ENCODE data around the gene HLF. TPM values are rescaled to one million over a fixed set of nuclear protein-coding genes. Genes with fewer than 3 reads are reported as not detected.

HLF gene
- polyA plus RNA-seq, 3 donors: not detected

DNA sequence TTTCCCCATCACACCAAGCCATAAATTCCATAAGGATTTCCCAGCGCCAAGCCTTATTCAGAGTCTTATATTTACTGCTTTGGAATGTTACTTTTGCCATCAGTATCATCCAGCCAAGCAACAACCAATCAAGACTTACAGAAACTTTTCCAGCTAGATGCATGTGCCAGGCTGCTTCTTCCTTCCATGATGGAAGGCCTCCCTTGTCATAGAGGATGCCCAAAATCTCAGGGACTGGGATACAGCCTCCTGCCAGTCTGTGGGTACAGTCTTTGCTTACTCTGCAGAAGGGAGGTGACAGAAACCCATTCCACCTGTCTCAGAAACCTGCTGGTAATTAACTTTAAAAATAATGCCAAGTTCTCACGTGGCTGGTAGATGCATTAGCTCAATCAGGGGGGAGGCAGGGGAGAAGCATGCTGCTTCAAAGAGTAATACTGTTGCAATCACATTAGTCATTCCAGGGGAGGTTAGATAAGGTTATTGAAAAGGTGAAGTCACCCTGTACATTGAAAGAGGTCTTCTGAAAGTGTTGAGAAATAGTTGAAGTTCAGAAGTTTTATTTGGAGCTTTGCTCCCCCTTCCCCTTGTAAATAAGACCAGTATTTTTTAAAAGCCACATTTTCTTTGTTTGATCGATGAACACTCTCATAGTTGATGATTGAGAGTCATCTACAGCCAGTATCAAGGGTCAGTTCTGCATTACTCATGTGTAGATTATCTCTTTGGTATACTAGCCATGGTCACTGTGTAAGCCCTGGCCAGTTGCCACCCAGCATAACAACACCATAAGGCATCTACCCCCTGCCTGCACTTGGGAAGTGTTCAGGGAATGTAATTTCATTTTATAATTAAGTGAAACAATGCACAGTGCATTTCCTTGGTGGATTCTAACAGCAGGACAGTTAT is 22.2 kb downstream of the HLF start:
- intact Hi-C loops (cut with micrococcal nuclease): no loop called here
- H3K4me3 Mint-ChIP-seq: no peak overlapping the region
- Histone ChIP-seq H3K4me1 (ENCODE audit: control insufficient read depth in 1 of 2, insufficient read depth in 2 of 2, low read length in 2 of 2) (no peaks in the 10 kb centered on the region), H3K4me2 (replicated peaks; ENCODE audit: extremely low read depth, low read length, poor library complexity, severe bottlenecking) (no peak overlapping the region), H3K9ac (ENCODE audit: insufficient read depth, low read length, poor library complexity, severe bottlenecking) (no peak overlapping the region), H3K27ac (ENCODE audit: low read depth in 1 of 2, low read length in 2 of 2) (no peak overlapping the region), H2AFZ (ENCODE audit: insufficient read depth, low read depth, low read length, poor library complexity, severe bottlenecking) (no peak overlapping the region), H3K79me2 (ENCODE audit: insufficient read depth, low read length) (no peaks in the 10 kb centered on the region), H3K27me3 (ENCODE audit: control insufficient read depth in 2 of 2, insufficient read depth in 2 of 2, low read length in 2 of 2) (no peaks in the 10 kb centered on the region), H3K9me3 (replicated peaks in 1 of 2; ENCODE audit: control insufficient read depth in 1 of 2, insufficient read depth in 1 of 2, low read length in 2 of 2) (no peaks in the 10 kb centered on the region), H3K36me3 (replicated peaks in 1 of 2; ENCODE audit: control insufficient read depth in 1 of 2, insufficient read depth in 2 of 2, low read length in 2 of 2) (no peaks in the 10 kb centered on the region), H4K20me1 (ENCODE audit: insufficient read depth, low read length) (no peaks in the 10 kb centered on the region), H3K4me3 (replicated peaks in 1 of 3; ENCODE audit: low read depth in 2 of 3, low read length in 3 of 3) (no peak overlapping the region)
- no peak overlapping the region for H3K27ac Mint-ChIP-seq
- no peaks in the 10 kb centered on the region for H3K4me1 Mint-ChIP-seq
- H3K9me3 Mint-ChIP-seq: peaks cover 0 to 3% (median 2%) of the 10 kb centered on the region in 7 donors
- peaks cover 0 to 1% (median 0%) of the 10 kb centered on the region in 3 donors for H3K27me3 Mint-ChIP-seq (ENCODE audit: low read depth in 3 of 3)
- TF ChIP-seq, protein P1, sequence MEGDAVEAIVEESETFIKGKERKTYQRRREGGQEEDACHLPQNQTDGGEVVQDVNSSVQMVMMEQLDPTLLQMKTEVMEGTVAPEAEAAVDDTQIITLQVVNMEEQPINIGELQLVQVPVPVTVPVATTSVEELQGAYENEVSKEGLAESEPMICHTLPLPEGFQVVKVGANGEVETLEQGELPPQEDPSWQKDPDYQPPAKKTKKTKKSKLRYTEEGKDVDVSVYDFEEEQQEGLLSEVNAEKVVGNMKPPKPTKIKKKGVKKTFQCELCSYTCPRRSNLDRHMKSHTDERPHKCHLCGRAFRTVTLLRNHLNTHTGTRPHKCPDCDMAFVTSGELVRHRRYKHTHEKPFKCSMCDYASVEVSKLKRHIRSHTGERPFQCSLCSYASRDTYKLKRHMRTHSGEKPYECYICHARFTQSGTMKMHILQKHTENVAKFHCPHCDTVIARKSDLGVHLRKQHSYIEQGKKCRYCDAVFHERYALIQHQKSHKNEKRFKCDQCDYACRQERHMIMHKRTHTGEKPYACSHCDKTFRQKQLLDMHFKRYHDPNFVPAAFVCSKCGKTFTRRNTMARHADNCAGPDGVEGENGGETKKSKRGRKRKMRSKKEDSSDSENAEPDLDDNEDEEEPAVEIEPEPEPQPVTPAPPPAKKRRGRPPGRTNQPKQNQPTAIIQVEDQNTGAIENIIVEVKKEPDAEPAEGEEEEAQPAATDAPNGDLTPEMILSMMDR (IDR thresholded peaks at IDR 0.05): no peak
- 100% methylated on average over 1 of the region's 3 CpGs for WGBS (ENCODE audit: insufficient coverage)
- H3K36me3 Mint-ChIP-seq: no peaks in the 10 kb centered on the region
- no peak for DNase-seq

DNA sequence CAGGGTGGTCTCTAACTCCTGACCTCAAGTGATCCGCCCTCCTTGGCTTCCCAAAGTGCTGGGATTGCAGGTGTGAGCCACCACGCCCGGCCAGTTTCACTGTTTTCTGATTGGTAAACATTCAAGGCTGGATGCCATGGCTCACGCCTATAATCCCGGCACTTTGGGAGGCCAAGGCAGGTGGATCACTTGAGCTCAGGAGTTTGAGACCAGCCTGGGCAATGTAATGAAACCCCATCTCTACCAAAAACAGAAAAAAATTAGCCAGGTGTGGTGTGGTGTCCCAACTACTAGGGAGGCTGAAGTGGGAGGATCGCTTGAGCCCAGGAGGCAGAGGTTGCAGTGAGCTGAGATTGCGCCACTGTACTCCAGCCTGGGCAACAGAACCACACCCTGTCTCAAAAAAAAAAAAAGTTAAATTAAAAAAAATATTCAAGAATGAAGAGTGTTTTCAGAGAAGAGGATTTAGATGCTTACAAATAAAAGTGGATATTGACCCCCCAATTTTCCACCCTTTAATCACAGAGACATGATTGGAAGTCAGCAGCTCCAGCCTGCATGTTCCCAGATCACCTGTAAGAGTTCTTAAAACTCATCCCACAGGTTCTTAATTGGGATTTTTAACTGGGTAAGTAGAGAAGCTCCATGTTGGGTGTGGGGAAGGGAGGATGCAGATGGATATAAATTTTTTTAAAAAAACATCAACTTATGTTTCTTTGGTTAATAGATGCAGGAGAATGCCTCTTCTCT is 23.8 kb downstream of the HLF start:
- TF ChIP-seq, protein P1 (IDR thresholded peaks at IDR 0.05): no peak
- Histone ChIP-seq H3K9me3 (replicated peaks in 1 of 2; ENCODE audit: control insufficient read depth in 1 of 2, insufficient read depth in 1 of 2, low read length in 2 of 2) (no peaks in the 10 kb centered on the region), H3K36me3 (replicated peaks in 1 of 2; ENCODE audit: control insufficient read depth in 1 of 2, insufficient read depth in 2 of 2, low read length in 2 of 2) (no peaks in the 10 kb centered on the region), H3K4me1 (ENCODE audit: control insufficient read depth in 1 of 2, insufficient read depth in 2 of 2, low read length in 2 of 2) (no peaks in the 10 kb centered on the region), H3K4me3 (replicated peaks in 1 of 3; ENCODE audit: low read depth in 2 of 3, low read length in 3 of 3) (no peak overlapping the region), H4K20me1 (ENCODE audit: insufficient read depth, low read length) (no peaks in the 10 kb centered on the region), H3K27ac (ENCODE audit: low read depth in 1 of 2, low read length in 2 of 2) (no peak overlapping the region), H2AFZ (ENCODE audit: insufficient read depth, low read depth, low read length, poor library complexity, severe bottlenecking) (no peak overlapping the region), H3K79me2 (ENCODE audit: insufficient read depth, low read length) (no peaks in the 10 kb centered on the region), H3K9ac (ENCODE audit: insufficient read depth, low read length, poor library complexity, severe bottlenecking) (no peak overlapping the region), H3K4me2 (replicated peaks; ENCODE audit: extremely low read depth, low read length, poor library complexity, severe bottlenecking) (no peak overlapping the region), H3K27me3 (ENCODE audit: control insufficient read depth in 2 of 2, insufficient read depth in 2 of 2, low read length in 2 of 2) (no peaks in the 10 kb centered on the region)
- Mint-ChIP-seq H3K4me1 (no peaks in the 10 kb centered on the region), H3K27me3 (ENCODE audit: low read depth in 3 of 3) (peaks cover 0 to 1% (median 0%) of the 10 kb centered on the region in 3 donors), H3K27ac (no peak overlapping the region), H3K4me3 (no peak overlapping the region), H3K36me3 (no peaks in the 10 kb centered on the region), H3K9me3 (peaks cover 0 to 3% (median 2%) of the 10 kb centered on the region in 7 donors)
- no peak for DNase-seq
- 93% methylated on average over 3 of the region's 7 CpGs for WGBS (ENCODE audit: insufficient coverage)
- intact Hi-C loops (cut with micrococcal nuclease): no loop called here

Measured in CD14-positive monocyte (primary cell).